Breast epithelium (tissue), 4 donors: ENCODE data around the gene OS9. TPM values are rescaled to one million over a fixed set of nuclear protein-coding genes. Genes with fewer than 3 reads are reported as not detected.

Experiments
- DNase-seq, 2 donors: peaks; one replicate each; pipeline ENCODE4 v3.0.0-alpha.2; 2019; ENCODE audit warnings: low spot score in 2 of 2
- H3K27ac ChIP-seq, 2 donors: fragments of 200-600 bp; sonication (generic) in 1 of 2; one replicate each; pipeline ENCODE4 v1.5.1; 2016 to 2019; ENCODE audit warnings: mild to moderate bottlenecking in 1 of 2
- H3K27me3 ChIP-seq, 2 donors: fragments of 200-600 bp; sonication (generic) in 1 of 2; one replicate each; pipeline versions ENCODE4 v1.5.1 to v1.6.0; 2017 to 2019; ENCODE audit warnings: control low read depth in 1 of 2, mild to moderate bottlenecking in 1 of 2
- H3K36me3 ChIP-seq: fragments of 200-600 bp; one replicate; pipeline ENCODE4 v1.5.1; 2019
- H3K4me1 ChIP-seq, 2 donors: fragments of 200-600 bp; sonication (generic); one replicate each; pipeline ENCODE4 v1.5.1; 2016 to 2019; ENCODE audit warnings: control low read depth in 1 of 2
- H3K4me3 ChIP-seq, 3 donors: fragments of 200-600 bp; sonication (generic); 1 replicate in 2 of 3; 2 replicates in 1 of 3; pipeline ENCODE4 v1.5.1; 2016 to 2019; ENCODE audit warnings: mild to moderate bottlenecking in 3 of 3, moderate library complexity in 2 of 3
- H3K9me3 ChIP-seq, 2 donors: fragments of 200-600 bp; sonication (generic) in 1 of 2; one replicate each; pipeline ENCODE4 v1.5.1; 2016 to 2019; ENCODE audit warnings: control low read depth in 1 of 2
- POLR2A ChIP-seq: fragments of 450-650 bp; IDR thresholded peaks from one replicate; pipeline ENCODE4 v1.6.1; 2016; ENCODE audit warnings: antibody characterized with exemption, mild to moderate bottlenecking, moderate library complexity
- POLR2AphosphoS5 ChIP-seq, 3 donors: sonication (generic); formaldehyde crosslinking; IDR thresholded peaks; one replicate each; pipeline ENCODE4 v1.6.1; 2017; ENCODE audit warnings: antibody characterized with exemption in 3 of 3
- intact Hi-C: fragments of 100-400 bp; cut with DNase I; formaldehyde crosslinking; loops from one replicate; pipeline ENCODE4 v1.15.1; 2023; ENCODE audit warnings: low total_unique reads
- total RNA-seq, 3 donors: library from RNA; depleted of rRNA; stranded (reverse); fragments of >200 nt; gene quantifications; one replicate each; pipeline ENCODE4 v1.1.0, GENCODE V29; 2016
- TF ChIP-seq, protein P1 (sequence below), 3 donors: fragments of 450-650 bp; IDR thresholded peaks; one replicate each; pipeline ENCODE4 v1.5.1; 2016 to 2017; ENCODE audit warnings: antibody characterized with exemption in 3 of 3, mild to moderate bottlenecking in 3 of 3, moderate library complexity in 3 of 3

Gene OS9
- total RNA-seq, 3 donors from 2014 or later, result 184 to 431 (median 213) TPM

DNA sequence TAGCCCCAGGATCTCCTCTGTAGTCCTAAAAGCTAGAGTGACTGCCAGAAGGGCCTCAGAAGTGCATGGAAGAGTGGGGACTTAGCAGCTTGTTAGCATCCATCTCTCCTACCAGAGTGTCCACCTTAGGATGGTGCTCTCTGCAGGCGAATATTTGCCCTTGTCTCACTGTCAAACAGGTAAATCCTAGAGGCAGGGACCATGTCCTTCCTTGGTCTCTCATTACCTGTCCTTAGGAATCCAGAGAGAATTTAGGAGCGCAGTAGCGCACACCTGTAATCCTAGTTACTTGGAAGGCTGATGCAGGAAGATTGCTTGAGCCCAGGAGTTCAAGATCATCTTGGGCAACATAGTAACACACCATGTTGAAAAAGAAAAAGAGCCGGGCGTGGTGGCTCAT lies 23.2 kb downstream of the OS9 start:
- no peaks in the 10 kb centered on the region for H3K9me3 ChIP-seq
- H3K4me1 ChIP-seq, result no peaks in the 10 kb centered on the region
- TF ChIP-seq POLR2A, result no peak
- TF ChIP-seq, protein P1, sequence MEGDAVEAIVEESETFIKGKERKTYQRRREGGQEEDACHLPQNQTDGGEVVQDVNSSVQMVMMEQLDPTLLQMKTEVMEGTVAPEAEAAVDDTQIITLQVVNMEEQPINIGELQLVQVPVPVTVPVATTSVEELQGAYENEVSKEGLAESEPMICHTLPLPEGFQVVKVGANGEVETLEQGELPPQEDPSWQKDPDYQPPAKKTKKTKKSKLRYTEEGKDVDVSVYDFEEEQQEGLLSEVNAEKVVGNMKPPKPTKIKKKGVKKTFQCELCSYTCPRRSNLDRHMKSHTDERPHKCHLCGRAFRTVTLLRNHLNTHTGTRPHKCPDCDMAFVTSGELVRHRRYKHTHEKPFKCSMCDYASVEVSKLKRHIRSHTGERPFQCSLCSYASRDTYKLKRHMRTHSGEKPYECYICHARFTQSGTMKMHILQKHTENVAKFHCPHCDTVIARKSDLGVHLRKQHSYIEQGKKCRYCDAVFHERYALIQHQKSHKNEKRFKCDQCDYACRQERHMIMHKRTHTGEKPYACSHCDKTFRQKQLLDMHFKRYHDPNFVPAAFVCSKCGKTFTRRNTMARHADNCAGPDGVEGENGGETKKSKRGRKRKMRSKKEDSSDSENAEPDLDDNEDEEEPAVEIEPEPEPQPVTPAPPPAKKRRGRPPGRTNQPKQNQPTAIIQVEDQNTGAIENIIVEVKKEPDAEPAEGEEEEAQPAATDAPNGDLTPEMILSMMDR (IDR thresholded peaks at IDR 0.05), result no peak
- TF ChIP-seq POLR2AphosphoS5 (IDR thresholded peaks at IDR 0.05), result no peak
- intact Hi-C loops, result no loop called here
- H3K36me3 ChIP-seq, result peaks cover 7% of the 10 kb centered on the region
- H3K4me3 ChIP-seq, result no peak overlapping the region
- DNase-seq, result no peak
- no peak overlapping the region for H3K27ac ChIP-seq
- no peaks in the 10 kb centered on the region for H3K27me3 ChIP-seq

DNA sequence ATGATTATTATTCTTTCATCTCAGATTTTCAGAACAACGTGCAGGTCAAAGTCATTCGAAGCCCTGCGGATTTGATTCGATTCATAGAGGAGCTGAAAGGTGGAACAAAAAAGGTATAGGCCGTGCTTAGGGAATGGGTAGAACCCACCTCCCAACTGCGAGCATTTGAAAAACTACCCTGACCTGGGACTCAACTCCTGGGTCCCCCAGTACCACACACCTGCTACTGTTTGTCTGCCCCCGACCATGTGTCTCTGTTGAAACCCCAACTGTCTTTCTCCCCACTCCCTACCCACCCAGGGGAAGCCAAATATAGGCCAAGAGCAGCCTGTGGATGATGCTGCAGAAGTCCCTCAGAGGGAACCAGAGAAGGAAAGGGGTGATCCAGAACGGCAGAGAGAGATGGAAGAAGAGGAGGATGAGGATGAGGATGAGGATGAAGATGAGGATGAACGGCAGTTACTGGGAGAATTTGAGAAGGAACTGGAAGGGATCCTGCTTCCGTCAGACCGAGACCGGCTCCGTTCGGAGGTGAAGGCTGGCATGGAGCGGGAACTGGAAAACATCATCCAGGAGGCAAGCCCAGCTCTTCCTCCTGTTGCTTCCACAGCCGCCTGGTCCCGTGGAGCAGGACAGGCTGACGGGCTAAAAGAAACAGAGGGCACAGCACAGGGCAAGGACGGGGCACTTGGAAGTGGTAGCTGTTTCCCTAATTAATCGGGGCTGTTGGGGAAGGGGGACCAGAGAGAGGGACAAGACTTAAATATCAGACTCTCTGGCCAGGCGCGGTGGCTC lies 24.1 kb downstream of the OS9 start:
- Histone ChIP-seq H3K36me3 (peaks cover 7% of the 10 kb centered on the region), H3K27ac (no peak overlapping the region), H3K27me3 (no peaks in the 10 kb centered on the region), H3K9me3 (no peaks in the 10 kb centered on the region), H3K4me3 (no peak overlapping the region), H3K4me1 (no peaks in the 10 kb centered on the region)
- TF ChIP-seq POLR2A (no peak), POLR2AphosphoS5 (IDR thresholded peaks at IDR 0.05) (no peak)
- TF ChIP-seq, protein P1 (IDR thresholded peaks at IDR 0.05), result no peak
- DNase-seq, result no peak
- intact Hi-C loops, result no loop called here

DNA sequence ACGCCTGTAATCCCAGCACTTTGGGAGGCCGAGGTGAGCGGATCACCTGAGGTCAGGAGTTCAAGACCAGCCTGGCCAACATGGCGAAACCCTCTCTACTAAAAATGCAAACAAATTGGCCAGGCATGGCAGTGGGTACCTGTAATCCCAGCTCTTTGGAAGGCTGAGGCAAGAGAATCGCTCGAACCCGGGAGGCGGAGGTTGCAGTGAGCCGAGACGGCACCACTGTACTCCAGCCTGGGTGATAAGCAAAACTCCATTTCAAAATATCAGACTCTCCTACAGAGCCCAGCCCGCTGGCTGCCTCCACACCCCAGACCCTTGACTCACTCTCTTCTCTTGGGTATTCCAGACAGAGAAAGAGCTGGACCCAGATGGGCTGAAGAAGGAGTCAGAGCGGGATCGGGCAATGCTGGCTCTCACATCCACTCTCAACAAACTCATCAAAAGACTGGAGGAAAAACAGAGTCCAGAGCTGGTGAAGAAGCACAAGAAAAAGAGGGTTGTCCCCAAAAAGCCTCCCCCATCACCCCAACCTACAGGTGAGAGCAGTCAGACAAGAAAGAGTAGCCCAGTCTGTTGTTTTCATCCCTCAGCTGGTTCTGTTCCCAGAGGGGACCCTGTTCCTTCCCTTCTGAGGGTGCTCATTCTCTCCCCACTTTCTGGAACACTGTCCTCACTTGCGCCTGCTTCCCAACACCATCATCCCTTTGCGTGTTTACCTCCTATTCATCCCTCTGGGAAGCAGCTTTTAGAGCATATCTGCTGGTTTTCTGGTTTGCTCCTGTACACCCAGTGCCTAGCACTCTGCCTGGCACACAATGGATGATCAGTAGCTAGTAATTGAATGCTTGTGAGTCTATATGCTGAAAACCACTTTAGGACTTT lies 25.0 kb downstream of the OS9 start:
- peaks cover 7% of the 10 kb centered on the region for H3K36me3 ChIP-seq

DNA sequence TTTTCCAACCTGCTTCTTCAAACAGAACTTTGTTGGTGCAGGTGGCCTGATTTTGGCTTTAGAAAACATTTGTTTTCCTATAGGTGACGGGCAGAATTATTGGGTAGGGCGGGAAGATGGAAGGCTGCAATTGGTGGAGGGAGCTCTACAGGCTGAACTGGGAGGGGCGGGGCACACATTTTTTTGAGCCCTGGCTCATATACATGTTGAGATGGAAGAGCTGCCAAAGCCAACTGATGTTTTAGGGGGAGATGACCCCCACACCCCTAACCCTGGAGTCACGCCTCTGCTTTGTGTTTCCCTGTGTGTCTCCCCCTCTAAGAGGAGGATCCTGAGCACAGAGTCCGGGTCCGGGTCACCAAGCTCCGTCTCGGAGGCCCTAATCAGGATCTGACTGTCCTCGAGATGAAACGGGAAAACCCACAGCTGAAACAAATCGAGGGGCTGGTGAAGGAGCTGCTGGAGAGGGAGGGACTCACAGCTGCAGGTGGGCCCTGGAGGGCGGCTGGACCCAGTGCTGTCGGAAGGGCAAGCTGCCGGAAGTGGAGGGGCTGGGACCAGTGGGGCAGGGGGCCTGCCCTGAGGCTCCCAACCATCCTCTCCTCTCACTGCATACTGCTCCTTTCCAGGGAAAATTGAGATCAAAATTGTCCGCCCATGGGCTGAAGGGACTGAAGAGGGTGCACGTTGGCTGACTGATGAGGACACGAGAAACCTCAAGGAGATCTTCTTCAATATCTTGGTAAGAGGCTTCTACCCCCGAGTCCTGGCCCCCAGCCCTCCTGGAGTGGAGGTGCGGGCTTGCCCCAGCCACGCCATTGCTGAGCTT lies 26.1 kb downstream of the OS9 start:
- H3K4me1 ChIP-seq, result no peaks in the 10 kb centered on the region
- no peak overlapping the region for H3K27ac ChIP-seq
- no peak overlapping the region for H3K4me3 ChIP-seq
- peak in 1 of 2 donors; percentile 13 for DNase-seq
- H3K27me3 ChIP-seq, result no peaks in the 10 kb centered on the region
- TF ChIP-seq POLR2AphosphoS5 (IDR thresholded peaks at IDR 0.05), result no peak
- TF ChIP-seq, protein P1 (IDR thresholded peaks at IDR 0.05), result no peak
- no peak for TF ChIP-seq POLR2A
- peaks cover 7% of the 10 kb centered on the region for H3K36me3 ChIP-seq
- intact Hi-C loops, result no loop called here
- H3K9me3 ChIP-seq, result no peaks in the 10 kb centered on the region

More for the DNA sequence above, 25.0 kb downstream of the OS9 start:
- no peaks in the 10 kb centered on the region for H3K4me1 ChIP-seq
- peak in 1 of 2 donors; percentile 2 for DNase-seq
- no peak overlapping the region for H3K4me3 ChIP-seq
- H3K9me3 ChIP-seq, result no peaks in the 10 kb centered on the region
- no peak overlapping the region for H3K27ac ChIP-seq
- intact Hi-C loops, result no loop called here
- TF ChIP-seq POLR2AphosphoS5 (IDR thresholded peaks at IDR 0.05) (no peak), POLR2A (no peak)
- TF ChIP-seq, protein P1 (IDR thresholded peaks at IDR 0.05), result no peak
- H3K27me3 ChIP-seq, result no peaks in the 10 kb centered on the region
